HG03342 (cell line): Measurements from ENCODE around the gene CCDC192.
"Not testable (repeated sequence)": the region's sequence is repeated elsewhere in the genome, so short reads cannot be mapped to it uniquely, and the experiment has no call there.

ENCODE experiments used
- ATAC-seq: cut with Tn5 transposase; IDR thresholded peaks from one replicate; pipeline ENCODE4 v1.9.1; 2021; ENCODE audit warnings: mild to moderate bottlenecking, moderate library complexity; ENCODE audit not compliant: unreplicated experiment

Gene CCDC192, protein sequence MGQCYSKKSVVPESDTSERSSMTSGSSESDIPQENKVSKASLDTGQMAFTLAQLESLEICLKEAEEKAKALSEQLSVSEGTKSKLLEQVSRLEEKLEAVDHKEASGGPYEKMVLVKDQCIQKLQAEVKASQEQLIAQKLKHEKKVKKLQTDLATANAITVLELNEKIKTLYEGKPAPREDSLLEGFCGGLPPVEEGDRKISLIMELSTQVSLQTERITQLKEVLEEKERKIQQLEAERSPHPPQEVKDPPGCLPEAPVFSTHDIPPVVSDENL

DNA sequence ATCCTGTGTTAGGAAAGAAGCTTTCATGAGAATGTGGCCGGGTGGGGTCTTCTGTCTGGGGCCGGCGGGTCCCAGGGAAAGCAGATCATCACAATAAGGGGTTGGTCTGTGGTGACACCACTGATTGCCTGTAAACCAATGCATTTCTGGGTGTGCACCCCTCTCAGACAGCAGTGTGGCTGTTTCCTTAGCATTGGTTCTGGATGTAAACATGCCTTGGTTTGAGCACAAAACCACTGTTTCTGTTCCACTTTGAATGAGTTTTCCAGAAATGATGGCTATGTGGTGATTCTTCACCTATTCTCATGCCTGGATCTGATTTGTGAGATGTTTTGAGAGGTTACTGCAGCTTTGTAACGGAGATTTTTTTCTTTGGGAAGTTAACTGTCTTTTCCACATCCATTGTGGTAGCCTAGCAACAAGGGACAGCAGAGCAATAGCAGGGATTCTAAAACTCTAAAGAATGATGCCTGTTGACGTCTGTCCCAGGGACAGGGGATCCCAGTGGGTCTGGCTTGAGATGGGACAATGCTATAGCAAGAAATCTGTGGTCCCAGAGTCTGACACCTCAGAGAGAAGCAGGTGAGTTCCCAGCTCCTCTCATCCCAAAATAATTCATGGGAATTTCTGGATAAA, at the start of gene CCDC192:
Gene CCDC192 (plus strand): TSS at position 466 of the 636 bp plus-strand sequence. CDS start 55 bp downstream, at position 521.
- no peak for ATAC-seq

DNA sequence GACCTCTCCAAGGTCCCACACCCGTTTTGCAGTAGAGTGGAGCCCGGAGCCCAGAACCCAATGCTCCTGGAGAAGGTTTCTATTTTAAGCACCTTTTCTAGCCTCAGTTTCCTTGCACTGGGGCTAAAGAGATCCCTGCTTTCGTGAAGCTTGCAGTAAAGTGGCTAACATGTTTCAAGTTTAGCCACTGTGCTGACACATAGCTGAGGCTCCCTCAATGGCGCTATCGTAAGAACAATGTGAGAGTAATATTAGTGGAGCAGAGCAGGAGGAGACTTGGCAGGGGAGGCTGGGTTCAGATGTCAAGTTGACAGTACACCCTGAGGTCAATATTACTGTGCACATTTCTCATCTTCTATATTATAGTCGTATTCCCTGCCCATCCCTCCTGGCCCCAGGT, 46.4 kb upstream of the CCDC192 start:
- no peak for ATAC-seq

DNA sequence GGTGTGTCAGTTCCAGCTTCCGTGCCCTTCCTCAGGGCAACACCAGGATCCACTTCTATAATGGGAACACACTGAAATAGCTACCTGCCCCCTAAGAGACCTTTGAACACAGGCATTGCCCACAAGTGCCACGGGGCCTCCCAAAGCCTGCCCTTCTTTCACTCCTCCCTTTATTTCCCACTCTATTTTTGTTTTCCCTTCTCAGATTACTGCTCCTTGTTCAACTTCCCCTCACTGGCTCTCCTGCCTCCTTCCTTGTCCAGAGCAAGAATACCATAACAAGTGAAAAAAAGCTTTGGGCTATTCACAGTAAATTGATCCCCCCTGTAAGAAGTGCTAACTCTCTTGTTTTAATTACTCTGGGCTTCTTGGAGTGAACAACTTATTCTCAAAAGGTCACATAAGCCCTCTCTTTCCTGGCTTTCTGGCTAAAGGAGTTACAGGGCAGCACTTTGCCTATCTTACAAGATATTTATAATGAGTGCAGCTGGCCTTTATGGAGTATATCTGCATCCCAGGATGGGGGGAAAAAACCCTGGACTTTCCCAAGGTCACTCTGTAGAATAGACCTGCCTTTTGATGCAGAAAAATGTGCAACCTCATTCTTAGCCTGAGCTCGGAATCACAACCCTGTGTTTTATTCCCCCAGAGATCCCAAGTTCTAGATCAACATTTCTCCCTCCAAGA, 43.0 kb upstream of the CCDC192 start:
- ATAC-seq: no peak

DNA sequence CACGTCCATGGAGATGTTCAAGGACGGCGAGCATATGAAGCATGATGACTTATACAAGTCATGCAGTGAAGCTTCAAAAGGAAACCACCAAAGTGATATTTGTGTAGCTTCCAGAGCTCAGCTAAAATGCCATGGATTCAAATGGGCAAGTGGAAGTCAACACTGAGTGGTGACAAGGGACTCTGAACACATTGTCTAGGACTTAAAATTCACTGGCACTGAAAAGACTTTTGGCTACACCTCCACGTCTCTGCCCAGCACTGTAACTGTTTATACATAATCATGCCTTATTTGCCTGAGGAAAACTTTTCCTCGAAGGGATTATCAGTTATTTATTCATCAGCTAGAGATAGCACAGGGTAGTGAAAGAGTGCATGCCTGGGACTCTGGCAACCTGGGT, 39.1 kb upstream of the CCDC192 start:
- ATAC-seq: no peak

DNA sequence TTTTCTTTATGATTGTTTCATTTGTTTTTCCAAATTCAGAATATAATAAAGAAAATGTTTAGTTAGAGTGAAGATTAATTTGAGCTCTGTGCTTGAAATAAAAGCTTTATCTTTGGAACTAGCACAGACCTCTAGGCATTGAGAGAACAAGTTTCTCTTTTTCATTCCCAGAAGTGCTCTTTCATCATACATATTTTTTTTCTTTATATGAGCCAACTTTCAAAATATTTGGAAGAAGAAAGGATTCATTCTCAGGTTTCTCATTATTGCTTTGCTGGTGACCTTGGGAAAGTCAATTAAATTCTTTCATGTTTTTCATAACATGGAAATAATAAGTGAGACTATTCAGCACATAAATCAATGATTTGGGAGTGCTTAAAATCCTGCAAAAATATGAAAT, 37.5 kb upstream of the CCDC192 start:
- no peak for ATAC-seq

DNA sequence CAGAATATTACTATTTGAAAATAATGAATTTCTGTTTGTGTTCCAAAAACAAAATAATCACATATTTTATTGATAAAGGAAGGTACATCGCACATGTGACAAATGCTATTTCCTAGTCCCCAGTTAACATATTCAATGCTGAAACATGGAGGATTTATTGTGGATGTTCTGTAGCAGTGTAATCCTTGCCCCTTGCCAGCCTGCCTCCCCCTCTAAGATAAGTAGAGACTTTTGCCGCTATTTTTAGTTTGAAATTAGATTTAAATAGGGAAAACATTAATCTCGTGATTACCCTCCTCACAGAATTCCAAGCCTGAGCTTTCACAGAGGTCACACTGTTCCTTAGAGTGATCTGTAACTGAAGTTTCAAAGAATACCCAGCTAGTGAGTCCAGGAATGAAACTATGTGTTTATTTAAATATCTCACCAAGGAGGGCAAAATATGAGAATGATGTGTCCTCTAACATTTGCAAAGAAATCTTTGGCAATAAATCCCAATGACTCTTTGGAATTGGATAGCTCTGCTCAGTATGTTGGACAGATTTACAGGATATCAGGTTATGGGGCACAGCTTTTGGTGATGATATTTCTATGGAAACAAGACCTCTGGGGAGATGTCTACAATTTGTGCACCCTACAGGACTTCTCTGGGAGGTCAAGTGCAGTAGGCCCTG, 37.0 kb upstream of the CCDC192 start:
- no peak for ATAC-seq

DNA sequence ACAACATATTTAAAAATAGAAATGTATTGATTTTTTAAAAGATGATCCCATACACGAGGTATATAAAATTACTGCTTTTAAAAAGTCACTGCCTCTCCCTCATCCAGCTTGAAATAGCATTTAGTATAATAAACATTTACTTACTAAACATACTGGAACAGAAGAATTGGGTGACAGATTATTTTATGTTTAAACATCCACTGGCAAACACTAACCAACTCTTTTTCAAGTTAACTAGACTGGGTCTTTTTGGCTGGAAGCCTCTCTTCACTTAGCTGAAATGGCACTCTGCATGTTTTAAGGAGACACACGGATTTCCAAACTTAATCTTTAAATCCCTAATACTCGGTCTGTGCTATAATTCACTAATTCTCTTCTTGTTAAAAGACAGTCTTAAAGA, 35.3 kb upstream of the CCDC192 start:
- ATAC-seq: no peak

DNA sequence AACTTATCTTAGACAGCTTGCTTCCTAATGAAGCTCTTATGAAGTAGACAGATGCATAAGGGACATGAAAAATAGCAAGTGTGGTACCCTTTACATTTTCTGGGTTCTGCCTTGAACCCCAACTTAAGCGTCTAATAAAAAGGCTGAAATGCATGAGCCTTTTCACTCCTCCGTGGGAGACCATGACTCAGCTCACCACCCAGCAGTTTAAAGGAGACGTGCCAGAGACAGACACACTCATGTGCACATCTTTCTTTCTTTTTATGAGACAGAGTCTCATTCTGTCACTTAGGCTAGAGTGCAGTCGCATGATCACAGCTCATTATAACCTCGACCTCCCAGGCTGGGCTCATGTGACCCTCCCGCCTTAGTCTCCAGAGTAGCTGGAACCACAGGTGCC, 32.0 kb upstream of the CCDC192 start:
- no peak for ATAC-seq

DNA sequence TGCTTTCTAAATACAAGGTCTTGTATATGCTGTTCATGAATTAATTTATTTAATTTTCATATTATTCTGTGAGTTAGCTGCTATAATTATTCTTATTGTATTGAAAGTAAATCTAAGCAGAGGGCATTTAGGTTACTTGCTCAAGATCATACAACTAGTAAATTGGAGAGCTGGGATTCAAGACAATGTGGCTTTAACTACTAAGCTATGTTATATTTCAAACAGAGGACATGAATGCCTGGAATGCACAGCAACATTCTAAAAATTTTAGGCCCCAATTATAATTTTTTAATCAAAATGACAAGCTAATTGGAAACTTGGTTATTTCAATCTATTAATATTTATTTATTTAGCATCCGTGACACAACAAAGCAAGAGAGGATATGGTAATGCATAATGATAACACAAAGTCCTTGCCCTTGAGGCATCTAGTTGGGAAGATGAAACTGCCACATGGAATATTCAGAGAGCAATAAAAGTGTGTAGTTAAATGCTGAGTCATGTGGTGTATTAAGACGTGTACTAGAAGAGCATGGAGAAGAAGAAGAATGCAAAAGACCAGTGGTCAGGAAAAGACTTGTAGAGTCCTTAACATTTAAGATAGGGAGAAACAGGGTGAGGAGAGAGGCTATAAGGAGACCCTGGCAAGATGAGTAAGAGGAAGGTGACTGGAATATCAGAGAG, 29.9 kb upstream of the CCDC192 start:
- ATAC-seq: no peak

DNA sequence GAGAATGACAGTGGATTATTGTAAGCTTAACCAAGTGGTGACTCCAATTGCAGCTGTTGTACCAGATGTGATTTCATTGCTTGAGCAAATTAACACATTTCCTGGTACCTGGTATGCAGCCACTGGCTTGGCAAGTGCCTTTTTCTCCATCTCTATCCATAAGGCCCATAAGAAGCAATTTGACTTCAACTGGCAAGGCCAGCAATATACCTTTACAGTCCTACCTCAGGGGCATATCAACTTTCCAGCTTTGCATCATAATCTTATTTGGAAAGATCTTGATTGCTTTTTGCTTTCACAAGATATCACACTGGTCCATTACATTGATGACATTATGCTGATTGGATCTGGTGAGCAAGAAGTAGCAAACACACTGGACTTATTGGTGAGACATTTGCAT, 26.2 kb upstream of the CCDC192 start:
- not testable (repeated sequence) for ATAC-seq

DNA sequence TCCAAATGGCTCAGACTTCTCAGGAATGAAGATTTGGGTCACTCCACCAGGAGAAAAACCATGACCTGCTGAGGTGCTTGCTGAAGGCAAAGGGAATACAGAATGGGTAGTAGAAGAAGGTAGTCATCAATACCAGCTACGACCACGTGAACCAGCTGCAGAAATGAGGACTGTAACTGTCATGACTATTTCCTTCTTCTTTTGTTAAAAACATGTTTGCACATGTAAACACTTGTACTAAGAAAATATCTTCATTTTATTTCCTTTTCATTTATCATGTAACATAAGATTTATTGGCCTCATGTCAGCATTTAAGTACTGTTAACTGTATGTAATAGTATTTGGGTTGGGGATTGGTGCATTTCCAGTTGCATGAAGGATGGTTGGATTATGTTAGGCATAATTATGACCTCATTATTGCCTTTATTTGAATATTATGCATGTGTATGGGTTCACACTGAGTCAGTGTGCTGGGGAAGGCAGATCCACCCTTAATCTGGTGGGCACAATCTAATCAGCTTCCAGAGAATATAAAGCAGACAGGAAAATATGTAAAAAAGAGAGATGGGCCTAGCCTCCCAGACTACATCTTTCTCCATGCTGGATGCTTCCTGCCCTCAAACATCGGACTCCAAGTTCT, 23.4 kb upstream of the CCDC192 start:
- not testable (repeated sequence) for ATAC-seq

DNA sequence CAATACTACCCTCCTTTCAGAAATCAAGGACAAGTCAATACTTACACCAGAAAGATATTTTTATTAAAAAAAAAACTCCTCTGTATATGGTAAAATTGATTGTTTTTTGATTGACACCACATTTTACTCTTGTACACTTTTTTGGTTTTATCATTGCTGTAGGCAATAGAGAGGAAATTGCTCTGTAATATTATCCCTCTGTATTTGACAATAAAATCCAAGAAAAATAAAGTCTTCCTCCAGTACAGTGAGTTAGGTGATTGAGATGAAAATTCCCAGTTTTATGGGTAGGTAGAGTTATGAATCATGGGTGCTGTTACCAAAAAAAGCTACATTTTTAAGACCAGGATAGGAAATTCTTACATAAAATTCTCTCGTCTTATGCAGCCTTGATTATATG, 22.6 kb upstream of the CCDC192 start:
- ATAC-seq: no peak

DNA sequence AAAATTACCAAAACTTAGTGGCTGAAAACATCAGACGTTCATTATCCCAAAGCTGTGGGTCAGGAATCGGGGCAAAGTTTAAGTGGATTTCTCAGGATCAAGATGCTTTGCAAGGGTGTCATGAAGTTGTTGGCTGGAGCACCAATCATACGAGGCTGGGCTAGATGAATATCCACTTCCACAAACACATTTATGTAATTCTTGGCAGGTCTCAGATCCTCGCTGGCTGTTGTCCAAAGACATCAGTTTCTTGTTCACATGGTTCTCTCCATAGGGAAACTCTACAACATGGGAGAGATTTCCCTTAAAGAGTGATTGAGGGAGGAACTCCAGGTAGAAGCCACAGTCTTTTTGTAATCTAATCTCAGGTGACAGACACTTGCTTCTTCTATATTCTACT, 20.2 kb upstream of the CCDC192 start:
- ATAC-seq: no peak

DNA sequence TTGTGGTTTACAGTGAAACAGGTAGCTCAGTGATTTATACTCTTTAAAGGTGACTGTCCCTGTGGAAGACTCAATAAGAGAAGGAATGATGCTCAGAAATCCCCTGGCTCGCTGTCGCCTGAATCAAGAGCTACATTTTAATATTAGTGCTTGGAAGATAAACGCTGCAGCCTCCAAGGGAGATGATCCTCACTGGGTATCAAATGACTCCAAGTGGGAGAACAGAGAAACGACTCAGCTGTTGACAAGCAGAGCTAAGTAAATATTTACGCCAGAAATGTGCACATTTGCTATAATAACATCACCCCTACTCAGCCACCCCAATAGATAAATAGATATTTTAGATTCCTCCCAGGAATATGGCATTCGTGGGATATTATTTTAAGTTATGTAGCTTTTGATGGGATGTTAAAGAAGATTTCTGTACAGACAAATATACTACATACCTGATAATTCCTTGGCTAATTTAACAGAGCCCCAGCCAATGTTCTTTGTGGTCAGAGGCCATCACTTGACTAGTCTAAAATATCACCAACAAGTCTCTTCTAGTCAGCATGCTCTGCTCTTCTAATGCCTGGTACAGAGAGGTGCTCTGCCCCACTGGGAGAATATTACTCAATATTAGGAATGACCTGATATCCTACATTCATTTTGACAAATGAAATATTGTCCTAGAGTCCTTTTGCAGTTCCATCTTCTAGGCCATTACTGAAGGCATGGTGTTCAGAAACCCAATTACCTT, 18.3 kb upstream of the CCDC192 start:
- no peak for ATAC-seq

DNA sequence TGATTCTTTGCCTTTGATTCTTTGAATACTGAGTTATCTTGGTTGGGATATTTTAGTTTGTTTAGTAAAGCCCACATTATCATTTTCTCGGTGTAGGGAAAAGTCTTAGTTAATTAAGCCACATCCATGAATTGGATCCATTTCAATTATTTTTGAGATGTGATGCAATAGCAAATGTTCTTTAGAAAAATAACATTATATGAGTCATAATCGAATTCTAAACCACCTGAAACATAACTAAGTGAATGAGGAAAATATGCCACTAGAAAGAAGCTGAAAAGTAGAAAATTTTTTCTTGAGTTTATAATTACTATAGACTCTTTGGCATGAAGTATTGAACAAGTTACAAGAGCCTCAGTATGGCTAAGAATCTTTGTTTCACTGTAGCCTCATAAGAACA, 17.5 kb upstream of the CCDC192 start:
- no peak for ATAC-seq

DNA sequence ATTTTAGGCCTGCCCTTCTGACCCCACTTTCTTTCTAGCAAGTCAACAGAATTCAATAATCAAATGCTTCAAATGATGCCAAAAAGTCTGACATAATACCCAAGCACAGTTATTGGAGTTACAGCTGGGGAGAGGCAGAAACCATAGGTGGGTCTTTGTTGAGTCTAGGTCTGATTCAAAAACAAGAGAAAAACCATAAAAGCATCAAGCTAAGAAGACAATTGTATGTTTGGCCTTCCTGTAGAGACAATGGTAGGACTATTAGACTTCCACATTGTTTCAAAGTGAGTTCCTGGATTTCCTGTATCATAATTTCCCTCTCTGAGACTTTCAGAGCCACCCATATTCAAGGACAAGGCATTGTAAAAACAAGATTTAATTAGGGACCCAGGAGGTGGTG, 16.8 kb upstream of the CCDC192 start:
- no peak for ATAC-seq

DNA sequence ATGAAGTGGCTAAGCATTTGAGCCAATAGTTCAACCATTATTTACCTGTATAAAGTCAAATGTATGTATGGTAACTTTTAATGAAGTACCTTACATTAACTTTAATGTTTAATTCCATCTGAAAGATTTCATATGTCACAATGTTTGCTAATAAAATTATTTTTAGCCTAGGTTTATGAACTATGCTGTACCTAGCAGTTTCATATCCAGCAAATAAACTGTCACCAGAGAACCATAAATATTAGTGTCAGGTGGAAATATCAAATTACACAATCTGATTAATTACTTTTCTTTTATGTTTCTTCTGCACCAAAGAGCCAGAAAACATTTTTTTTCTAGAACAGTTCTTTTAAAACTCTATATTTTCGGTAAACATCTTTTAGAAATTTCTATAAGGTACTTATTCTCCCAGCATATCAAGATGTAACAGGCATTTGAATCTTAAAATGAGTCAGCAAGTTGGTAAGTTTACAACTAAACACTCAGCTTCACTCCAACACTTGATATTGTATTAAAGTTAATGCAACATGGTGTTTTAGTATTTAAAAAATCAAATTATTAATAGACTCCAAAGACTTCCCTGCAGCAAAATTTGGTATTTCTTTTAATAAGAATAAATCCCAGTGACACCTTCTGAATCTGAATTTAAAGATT, 8.5 kb upstream of the CCDC192 start:
- no peak for ATAC-seq

DNA sequence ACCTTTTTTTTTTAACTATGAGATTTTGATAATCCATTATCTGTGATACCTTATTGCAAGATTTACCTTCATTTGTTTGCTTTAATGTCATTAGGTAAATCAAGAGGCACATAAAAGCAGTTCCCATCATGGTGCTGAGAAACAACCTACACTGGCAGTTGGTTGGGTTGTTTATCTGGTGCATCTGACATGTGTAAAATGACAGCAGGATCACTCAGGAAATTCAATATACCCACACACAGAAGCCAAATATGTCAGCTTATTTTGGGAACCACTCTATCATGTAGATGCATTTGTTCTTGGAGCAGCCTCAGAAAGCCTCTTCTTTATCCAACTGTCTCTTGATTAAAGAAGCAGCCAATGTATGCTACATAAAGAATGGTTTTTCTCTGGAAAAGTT, 7.8 kb upstream of the CCDC192 start:
- ATAC-seq: no peak

DNA sequence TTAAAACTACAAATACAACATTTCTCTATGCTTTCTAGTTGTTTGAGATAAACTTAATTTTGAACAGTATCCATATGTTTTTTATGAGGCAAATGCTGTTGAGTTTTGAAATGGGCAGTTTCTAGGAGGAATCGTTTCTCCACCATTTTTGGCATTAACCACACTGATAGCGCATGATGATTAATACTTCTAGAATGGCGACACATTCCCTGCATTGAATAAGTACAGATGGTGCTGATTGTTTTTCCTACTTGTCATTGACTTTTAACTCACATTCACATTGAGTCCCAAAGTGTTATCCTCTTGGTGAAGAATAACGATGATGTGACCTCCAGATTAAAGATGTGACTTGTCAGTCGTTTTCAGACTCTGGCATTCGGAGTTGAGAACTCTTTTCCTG, 6.5 kb upstream of the CCDC192 start:
- no peak for ATAC-seq
